HG03175 (cell line): Measurements from ENCODE around the gene ZDHHC14.

Experiments used
- ATAC-seq: cut with Tn5 transposase; IDR thresholded peaks from one replicate; pipeline ENCODE4 v1.9.1; 2021; ENCODE audit warnings: mild to moderate bottlenecking, moderate library complexity; ENCODE audit not compliant: unreplicated experiment

Gene ZDHHC14

GRCh38 chr6:157487110-157487773 is 106.3 kb downstream of the ZDHHC14 start:
- no peak for ATAC-seq

DNA sequence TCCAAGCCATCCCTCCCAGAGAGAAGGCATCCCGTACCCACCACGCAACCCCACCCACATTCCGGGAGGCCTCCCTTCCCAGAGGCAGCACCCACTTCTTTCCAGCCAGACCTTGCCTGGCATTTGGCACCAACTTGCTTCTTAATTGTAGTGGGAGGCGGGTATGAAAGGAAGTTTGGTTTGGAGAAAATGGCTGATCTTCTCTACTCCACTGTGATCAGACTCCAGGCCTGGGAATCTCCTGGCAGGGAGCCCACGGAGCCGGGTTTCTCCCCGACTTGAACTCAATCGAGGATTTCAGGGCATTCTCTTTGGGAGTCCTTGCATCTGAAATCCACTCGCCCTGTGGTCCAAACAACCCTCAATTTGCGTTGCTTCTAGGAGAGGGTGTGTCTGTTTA is 107.1 kb downstream of the ZDHHC14 start:
- ATAC-seq = no peak

GRCh38 chr6:157488716-157489118 is 107.7 kb downstream of the ZDHHC14 start:
- ATAC-seq = no peak

GRCh38 chr6:157490611-157491269 is 109.8 kb downstream of the ZDHHC14 start:
- no peak for ATAC-seq

DNA sequence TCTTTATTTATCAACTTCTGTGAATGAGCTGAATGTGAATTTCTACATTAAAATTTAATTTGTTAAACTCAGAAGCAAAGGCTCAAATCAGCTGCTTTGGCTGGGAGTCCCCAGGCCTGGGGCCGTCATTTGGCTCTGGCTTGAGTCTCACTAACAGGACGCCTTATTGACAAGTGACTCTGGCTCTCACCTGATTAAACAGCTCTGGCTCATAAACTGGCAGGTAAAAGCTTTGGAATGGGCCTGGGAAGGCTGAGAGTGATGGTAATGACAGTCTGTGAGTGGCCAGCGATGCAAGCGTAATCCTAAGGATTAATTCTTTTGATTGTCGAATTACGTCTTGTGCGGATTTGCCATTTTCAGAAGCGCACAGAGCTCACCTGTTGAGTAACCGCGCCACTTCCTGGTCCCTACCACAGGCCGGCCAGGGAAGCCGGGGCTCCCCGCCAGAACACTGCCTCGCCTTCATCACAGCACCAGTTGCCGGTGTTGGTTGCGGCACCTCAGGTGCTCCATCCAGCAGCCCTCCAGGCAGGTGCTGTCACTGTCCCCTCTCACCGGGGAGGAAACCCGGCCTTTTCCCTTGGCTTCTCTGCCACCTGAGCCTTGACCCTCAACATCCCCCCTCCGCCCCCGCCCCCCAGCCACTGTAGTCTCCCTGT is 110.7 kb downstream of the ZDHHC14 start:
- ATAC-seq = no peak

GRCh38 chr6:157492249-157492648 is 111.3 kb downstream of the ZDHHC14 start:
- no peak for ATAC-seq

DNA sequence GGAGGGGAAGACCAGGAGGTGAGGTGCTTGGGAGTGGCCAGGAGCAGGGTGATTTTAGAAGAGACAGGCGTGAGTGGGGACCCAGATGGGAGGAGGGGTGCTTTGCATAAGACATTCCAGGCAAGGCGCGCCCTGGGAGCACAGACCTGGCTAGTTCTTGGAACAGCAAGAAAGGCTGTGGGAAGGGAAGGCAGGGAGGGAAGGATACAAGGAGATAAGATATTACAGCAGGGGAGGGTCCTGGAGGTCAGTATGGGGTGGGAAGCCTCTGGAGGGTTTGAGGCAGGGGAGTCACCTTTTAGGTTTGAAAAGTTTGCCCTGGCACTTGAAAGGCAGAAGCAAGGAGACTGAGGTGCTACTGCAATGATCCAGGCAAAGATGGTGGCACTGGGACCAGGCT is 111.8 kb downstream of the ZDHHC14 start:
- no peak for ATAC-seq

DNA sequence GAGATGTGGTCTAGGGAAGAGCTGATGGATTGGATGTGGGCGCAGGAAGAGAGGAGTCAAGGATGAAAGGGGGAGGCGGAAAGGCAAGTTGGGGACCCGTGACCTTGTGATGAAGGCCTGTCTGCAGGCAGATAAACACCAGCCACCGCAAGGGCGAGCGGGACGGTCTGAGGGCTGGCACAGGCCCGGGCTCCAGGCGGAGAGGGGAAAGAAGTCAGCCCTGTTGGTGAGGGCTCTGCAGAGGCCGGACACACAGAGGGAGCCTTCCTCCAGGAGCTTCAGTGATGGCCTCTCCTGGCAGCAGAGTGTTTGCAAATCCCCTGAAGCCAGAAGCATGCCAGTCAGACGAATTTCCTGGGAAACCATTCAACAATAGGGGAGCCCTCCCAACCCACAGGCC is 112.2 kb downstream of the ZDHHC14 start:
- ATAC-seq = no peak

- no peak for ATAC-seq
Observed at GRCh38 chr6:157493576-157493975, 112.6 kb downstream of the ZDHHC14 start.

- no peak for ATAC-seq
Observed at GRCh38 chr6:157494132-157494710, 113.2 kb downstream of the ZDHHC14 start.

DNA sequence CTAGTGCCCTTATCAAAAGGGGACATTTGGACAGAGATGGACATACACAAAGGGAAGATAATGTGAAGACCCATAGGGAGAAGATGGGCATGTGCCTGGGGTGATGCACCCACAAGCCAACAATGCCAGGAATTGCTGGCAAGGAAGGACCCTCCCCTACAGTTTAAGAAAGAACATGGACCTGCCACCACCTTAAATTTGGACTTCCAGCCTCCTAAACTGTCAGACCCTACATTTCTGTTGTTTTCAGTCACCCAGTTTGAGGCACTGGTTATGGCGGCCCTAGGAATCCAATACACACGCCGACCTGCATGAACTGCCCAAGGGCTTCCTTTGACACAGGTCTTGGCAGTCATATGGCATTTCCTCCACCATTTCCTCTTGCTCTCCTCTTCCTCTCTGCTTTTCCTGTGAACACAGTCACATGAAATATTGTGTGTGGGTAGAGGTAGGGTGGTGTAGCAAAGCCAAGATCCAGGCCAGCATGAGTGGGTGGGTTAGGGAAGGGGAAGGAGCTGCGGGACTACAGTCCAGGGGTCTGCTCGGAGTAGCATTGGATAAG is 115.6 kb downstream of the ZDHHC14 start:
- ATAC-seq = no peak

GRCh38 chr6:157497579-157497978 is 116.6 kb downstream of the ZDHHC14 start:
- no peak for ATAC-seq

GRCh38 chr6:157498817-157499216 is 117.8 kb downstream of the ZDHHC14 start:
- ATAC-seq = peak; percentile 45

DNA sequence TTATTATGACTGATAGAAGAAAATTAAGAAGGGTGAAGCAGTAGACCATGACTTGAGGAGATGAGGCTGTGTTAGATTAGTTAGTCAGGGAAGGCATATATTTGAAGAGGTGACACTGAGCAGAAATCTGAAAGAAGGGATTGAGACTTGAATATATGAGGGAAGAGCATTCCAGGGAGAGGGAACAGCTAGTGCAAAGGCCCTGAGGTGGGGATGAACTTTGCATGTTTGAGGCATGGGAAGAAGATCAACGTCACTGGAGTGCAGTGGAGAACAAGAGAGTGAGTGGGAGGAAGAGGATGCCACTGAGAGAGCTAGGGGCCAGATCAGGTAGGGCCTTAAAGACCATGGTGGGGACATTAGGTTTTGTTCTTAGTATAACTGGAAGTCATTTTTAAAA is 119.0 kb downstream of the ZDHHC14 start:
- no peak for ATAC-seq

GRCh38 chr6:157503018-157503747 is 122.2 kb downstream of the ZDHHC14 start:
- no peak for ATAC-seq

GRCh38 chr6:157505912-157506491 is 125.0 kb downstream of the ZDHHC14 start:
- no peak for ATAC-seq

GRCh38 chr6:157510323-157511188 is 129.6 kb downstream of the ZDHHC14 start:
- no peak for ATAC-seq

DNA sequence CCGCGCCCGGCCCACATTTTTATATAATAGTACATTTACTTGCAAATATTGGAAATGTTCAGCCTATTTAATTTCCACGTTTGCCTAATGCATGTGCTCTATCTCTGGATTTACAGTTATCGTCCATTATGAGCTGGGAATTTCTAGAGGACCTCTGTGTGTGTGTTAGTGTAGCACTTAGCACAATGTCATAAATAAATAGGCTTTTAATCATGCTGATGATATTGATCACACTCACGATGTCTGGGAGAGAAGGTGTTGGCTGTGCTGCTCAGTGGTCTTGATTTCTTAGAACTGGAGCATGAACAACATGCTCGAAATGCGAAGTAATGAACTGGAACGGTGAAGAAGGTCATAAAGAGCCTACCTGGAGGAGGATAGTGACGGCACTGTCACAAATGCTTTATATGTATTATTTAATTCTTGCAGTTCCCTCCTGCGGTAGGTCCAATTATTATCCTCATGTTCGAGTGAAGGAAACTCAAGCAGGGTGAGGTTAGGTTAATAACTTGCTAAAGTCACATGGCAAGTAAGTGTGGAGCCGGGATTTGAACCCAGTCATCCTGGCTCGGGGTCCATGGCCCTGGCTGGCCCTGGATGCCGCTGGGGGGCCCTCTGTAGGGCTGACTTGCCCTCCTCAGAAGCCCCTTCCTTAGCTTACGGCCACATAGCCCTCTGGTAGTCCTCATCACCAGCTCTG is 130.8 kb downstream of the ZDHHC14 start:
- ATAC-seq = no peak

GRCh38 chr6:157512382-157512682 is 131.3 kb downstream of the ZDHHC14 start:
- no peak for ATAC-seq
